GM18517 (cell line): ENCODE measurements around the gene JPT1.

Source experiments
- ATAC-seq: cut with Tn5 transposase; IDR thresholded peaks from one replicate; pipeline ENCODE4 v1.9.1; 2021; ENCODE audit warnings: mild to moderate bottlenecking, moderate library complexity; ENCODE audit not compliant: unreplicated experiment

The JPT1 gene

DNA sequence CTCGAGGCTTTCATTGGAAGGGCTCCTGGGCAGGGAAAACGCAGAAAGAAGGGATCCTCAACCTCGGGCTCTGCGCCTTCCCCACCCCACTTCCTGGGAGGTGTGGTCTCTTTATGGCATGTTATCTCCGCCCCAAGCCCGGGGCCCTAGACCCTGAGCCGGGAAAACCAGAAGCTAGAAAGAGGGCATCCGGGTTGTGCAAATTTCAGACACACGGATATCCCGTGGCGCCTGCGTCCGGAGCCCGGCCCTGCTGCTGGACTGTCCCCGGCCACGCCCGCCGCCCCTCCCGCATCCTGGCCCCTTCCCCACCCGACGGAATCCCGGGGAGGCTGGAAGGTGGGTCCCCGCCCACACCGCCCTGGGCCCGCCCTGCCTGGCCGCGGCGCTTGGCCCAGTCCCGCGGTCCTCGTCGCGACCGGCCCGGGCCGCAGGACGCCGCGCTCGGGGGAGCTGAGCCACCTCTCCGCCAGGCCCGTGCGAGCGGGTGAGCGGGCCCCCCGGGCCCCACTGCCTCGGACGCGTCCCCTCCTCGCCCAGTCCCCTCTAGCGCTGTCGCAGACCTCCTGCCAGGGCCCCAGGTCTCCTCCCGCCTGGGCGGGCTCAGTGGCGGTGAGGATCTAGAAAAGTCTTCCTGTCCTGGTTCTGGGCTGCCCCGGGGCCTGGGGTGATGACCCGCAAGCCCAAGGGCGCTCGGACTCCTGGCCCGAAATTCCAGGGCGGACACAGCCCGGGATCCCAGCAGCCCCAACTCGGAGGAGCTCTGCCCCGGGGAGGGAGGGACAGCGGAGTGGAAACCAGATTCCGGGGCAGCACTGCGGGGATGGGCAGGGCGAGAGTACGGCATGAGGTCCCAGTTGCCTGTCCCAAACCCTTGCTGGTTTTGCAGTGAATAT lies 66.5 kb downstream of the JPT1 start, which contains the start of gene SLC16A5:
Gene SLC16A5, plus strand, starts transcription at position 397 of the 896 bp plus-strand sequence. CDS start 5,683 bp downstream, outside the sequence.
- no peak for ATAC-seq

DNA sequence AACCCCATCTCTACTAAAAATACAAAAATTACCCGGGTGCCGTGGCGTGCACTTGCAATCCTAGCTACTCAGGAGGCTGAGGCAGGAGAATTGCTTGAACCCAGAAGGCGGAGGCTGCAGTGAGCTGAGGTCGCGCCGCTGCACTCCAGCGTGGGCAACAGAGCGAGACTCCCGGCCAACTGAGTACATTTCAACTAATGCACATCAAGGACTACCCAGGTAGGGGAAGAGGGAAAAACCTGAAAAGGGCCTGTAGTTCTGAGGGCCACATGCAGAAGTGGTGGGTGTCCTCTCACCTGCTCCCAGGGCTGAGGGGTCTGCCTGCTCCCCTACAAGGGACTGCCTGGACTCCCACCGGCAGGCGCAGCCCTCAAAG lies 67.1 kb downstream of the JPT1 start:
- ATAC-seq: no peak

DNA sequence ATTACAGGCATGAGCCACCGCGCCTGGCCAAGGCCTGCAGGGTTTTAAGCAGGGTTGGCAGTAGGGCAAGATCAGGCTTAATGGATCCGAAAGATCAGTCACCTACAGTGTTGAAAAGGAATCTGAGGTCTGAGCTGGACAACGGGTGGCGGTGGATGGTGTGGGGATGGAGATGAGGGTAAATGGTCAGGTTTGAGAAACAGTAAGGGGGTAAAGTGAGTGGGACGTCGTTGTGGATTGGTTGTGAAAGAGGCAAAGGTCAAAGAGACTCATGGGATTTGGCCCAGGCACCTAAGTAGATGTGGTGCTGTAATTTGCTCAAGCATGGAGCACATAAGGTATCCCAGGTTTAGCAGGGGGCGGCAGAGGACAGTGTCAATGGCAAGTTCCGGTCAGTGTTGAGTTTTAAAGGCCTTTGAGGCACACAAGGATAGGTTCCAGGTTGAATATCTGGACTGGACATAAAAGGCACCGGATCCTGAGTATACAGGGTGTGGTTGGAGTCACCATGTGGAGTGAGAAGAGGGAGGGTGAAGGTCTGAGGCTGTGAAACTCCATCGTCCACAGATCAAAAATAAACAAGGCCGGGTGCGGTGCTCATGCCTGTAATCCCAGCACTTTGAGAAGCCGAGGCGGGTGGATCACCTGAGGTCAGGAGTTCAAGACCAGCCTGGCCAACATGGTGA lies 67.7 kb downstream of the JPT1 start:
- ATAC-seq: no peak
